ENCODE results near the gene DHRS2. TPM values are rescaled to one million over a fixed set of nuclear protein-coding genes. Genes with fewer than 3 reads are reported as not detected.

The DHRS2 gene
- total RNA-seq, 2 experiments from 2014 or later = not detected

DNA sequence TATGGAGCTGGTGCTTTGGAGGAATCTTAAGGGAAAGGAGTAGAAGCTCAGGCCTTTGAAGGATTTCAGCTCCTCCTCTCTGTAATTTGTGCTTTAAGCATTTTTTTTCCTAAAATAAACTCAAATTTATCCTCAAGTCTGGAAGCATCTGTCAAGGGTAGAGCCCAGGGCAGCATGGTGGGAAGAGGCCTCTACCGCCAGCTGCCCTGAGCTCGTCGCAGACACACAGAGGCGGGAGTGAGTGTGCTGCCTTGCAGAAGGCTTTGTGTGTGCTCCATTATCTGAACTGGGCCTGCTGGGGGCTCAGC lies 9.3 kb downstream of the DHRS2 start:
- H3K9me2 ChIP-seq (ENCODE audit: insufficient read depth, low read length) = no peaks in the 10 kb centered on the region
- no peaks in the 10 kb centered on the region for H3K9me3 ChIP-seq (ENCODE audit: low read length)
- no peak overlapping the region for H3K4me2 ChIP-seq (ENCODE audit: low read length)
- BruUV-seq (replicated peaks) = no TSS peak
- no peak overlapping the region for H3K4me3 ChIP-seq (ENCODE audit: low read depth, low read length, poor library complexity, severe bottlenecking)
- POLR2A ChIA-PET = no interaction called here
- H3K36me3 ChIP-seq (ENCODE audit: insufficient read depth, low read length) = no peaks in the 10 kb centered on the region
- no peak overlapping the region for H2AFZ ChIP-seq (ENCODE audit: low read length)
- no peak for DNase-seq (ENCODE audit: low spot score)
- TF ChIP-seq, protein P1, sequence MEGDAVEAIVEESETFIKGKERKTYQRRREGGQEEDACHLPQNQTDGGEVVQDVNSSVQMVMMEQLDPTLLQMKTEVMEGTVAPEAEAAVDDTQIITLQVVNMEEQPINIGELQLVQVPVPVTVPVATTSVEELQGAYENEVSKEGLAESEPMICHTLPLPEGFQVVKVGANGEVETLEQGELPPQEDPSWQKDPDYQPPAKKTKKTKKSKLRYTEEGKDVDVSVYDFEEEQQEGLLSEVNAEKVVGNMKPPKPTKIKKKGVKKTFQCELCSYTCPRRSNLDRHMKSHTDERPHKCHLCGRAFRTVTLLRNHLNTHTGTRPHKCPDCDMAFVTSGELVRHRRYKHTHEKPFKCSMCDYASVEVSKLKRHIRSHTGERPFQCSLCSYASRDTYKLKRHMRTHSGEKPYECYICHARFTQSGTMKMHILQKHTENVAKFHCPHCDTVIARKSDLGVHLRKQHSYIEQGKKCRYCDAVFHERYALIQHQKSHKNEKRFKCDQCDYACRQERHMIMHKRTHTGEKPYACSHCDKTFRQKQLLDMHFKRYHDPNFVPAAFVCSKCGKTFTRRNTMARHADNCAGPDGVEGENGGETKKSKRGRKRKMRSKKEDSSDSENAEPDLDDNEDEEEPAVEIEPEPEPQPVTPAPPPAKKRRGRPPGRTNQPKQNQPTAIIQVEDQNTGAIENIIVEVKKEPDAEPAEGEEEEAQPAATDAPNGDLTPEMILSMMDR (conservative IDR thresholded peaks at IDR 0.05; ENCODE audit: low read length) = no peak
- no peak for TF ChIP-seq EZH2phosphoT487 (IDR thresholded peaks at IDR 0.05; ENCODE audit: borderline replicate concordance, low read depth, low read length)
- CTCF ChIA-PET (ENCODE audit: unreplicated experiment) = no interaction called here
- H3K27ac ChIP-seq (ENCODE audit: low read depth, low read length, poor library complexity, severe bottlenecking) = no peak overlapping the region
- H3K79me2 ChIP-seq (ENCODE audit: insufficient read depth, low read depth, low read length) = no peaks in the 10 kb centered on the region
- intact Hi-C loops (cut with micrococcal nuclease; ENCODE audit: unreplicated experiment) = no loop called here
- H4K20me1 ChIP-seq (ENCODE audit: insufficient read depth, low read length) = no peaks in the 10 kb centered on the region
- no peaks in the 10 kb centered on the region for H3K4me1 ChIP-seq (ENCODE audit: insufficient read depth, low read length, poor library complexity, severe bottlenecking)

DNA sequence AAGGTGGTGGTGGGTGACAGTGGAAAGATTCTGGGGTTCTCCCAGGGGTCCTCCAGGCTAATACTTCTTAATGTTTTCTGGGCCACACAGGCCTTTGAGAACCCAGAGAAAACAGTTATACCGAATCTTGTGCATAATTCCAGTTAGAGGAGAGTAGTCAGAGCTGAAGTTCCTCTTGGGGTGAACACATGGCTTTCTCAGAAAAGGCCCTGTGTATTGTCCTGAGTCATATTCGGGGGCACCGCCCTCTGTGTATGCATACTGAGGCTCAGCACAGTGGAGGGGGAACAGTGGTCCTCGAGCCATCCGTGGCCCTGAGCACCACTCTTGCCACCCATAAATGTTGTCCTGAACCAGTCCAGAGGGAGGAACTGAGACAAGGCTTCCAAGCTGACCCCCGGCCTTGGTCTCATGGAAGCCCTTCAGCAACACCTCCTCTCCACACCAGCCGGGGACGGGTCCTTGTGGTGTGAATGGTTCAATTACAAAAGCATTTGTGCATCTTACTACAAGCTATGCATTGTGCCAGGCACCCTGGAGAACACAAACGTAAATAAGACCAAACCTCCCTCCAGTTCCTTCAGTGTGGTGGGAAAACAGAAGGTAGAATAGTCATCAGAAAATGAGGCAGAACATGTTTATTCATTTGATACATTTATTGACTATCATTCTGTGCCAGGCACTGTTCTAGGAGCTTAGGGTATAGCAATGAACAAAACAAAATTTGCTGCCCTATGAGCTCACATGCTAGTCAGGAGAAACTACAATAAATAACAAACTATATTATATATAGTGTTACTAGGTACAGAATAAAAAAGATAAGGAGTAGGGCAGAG lies 9.9 kb downstream of the DHRS2 start:
- ChIA-PET POLR2A (no interaction called here), CTCF (ENCODE audit: unreplicated experiment) (no interaction called here)
- Histone ChIP-seq H3K4me2 (ENCODE audit: low read length) (no peak overlapping the region), H2AFZ (ENCODE audit: low read length) (no peak overlapping the region), H3K27ac (ENCODE audit: low read depth, low read length, poor library complexity, severe bottlenecking) (no peak overlapping the region), H3K79me2 (ENCODE audit: insufficient read depth, low read depth, low read length) (no peaks in the 10 kb centered on the region), H4K20me1 (ENCODE audit: insufficient read depth, low read length) (no peaks in the 10 kb centered on the region), H3K9me3 (ENCODE audit: low read length) (no peaks in the 10 kb centered on the region), H3K9me2 (ENCODE audit: insufficient read depth, low read length) (no peaks in the 10 kb centered on the region), H3K4me3 (ENCODE audit: low read depth, low read length, poor library complexity, severe bottlenecking) (no peak overlapping the region), H3K36me3 (ENCODE audit: insufficient read depth, low read length) (no peaks in the 10 kb centered on the region), H3K4me1 (ENCODE audit: insufficient read depth, low read length, poor library complexity, severe bottlenecking) (no peaks in the 10 kb centered on the region)
- no TSS peak for BruUV-seq (replicated peaks)
- TF ChIP-seq, protein P1 (conservative IDR thresholded peaks at IDR 0.05; ENCODE audit: low read length) = no peak
- no peak for TF ChIP-seq EZH2phosphoT487 (IDR thresholded peaks at IDR 0.05; ENCODE audit: borderline replicate concordance, low read depth, low read length)
- no peak for DNase-seq (ENCODE audit: low spot score)
- intact Hi-C loops (cut with micrococcal nuclease; ENCODE audit: unreplicated experiment) = no loop called here

All from OCI-LY7 (cell line).